Testis (tissue), 3 donors: ENCODE results near the gene TMC1. TPM values are rescaled to one million over a fixed set of nuclear protein-coding genes. Genes with fewer than 3 reads are reported as not detected.
A peak's percentile ranks its signal among the peaks of the same experiment; 100 is the strongest.

Experiments
- DNase-seq: peaks from one replicate; pipeline ENCODE4 v3.0.0-alpha.2; 2019
- H3K27ac ChIP-seq, 2 donors: fragments of 200-600 bp; sonication (generic); one replicate each; pipeline ENCODE4 v1.5.1; 2019
- H3K27me3 ChIP-seq: fragments of 200-600 bp; sonication (generic); one replicate; pipeline ENCODE4 v1.5.1; 2019
- H3K36me3 ChIP-seq: fragments of 200-600 bp; sonication (generic); one replicate; pipeline ENCODE4 v1.5.1; 2017; ENCODE audit warnings: low read depth; ENCODE audit errors: missing control alignments
- H3K4me1 ChIP-seq: fragments of 200-600 bp; sonication (generic); one replicate; pipeline ENCODE4 v1.5.1; 2019
- H3K4me3 ChIP-seq, 2 donors: fragments of 200-600 bp; sonication (generic); one replicate each; pipeline ENCODE4 v1.5.1; 2017 to 2019
- H3K9me3 ChIP-seq: fragments of 200-600 bp; sonication (generic); one replicate; pipeline ENCODE4 v1.5.1; 2017
- POLR2A ChIP-seq: fragments of 450-650 bp; IDR thresholded peaks from one replicate; pipeline ENCODE4 v1.6.1; 2017; ENCODE audit warnings: antibody characterized with exemption, mild to moderate bottlenecking, moderate library complexity
- WGBS, 2 donors: methylation state at CpG; one replicate each; pipeline ENCODE4 v1.1.5; 2018; 5-methylcytosine and 5-hydroxymethylcytosine counted together
- intact Hi-C: fragments of 100-400 bp; cut with DNase I; formaldehyde crosslinking; loops from one replicate; pipeline ENCODE4 v1.15.1; 2023; ENCODE audit warnings: low total_unique reads
- polyA plus RNA-seq: library from polyadenylated mRNA; stranded (reverse); fragments of 350-450 nt; fragmentation: Illumina TruSeq; extraction: RNeasy Lipid Tissue Mini Kit (QIAGEN cat#74804); gene quantifications from one replicate; pipeline ENCODE4 v1.2.3, GENCODE V29; 2014; ENCODE audit warnings: low read depth, low replicate concordance; ENCODE audit not compliant: insufficient read depth
- total RNA-seq, 2 donors: library from RNA; depleted of rRNA; stranded (reverse); fragments of >200 nt; gene quantifications; one replicate each; pipeline ENCODE4 v1.2.3, GENCODE V29; 2016
- TF ChIP-seq, protein P1 (sequence below), 3 experiments: fragments of 450-650 bp in 2 of 3; fragments of 200-600 bp in 1 of 3; sonication (generic) in 1 of 3; IDR thresholded peaks; one replicate each; pipeline ENCODE4 v1.5.1; 2016 to 2019; ENCODE audit warnings: antibody characterized with exemption in 3 of 3, mild to moderate bottlenecking in 2 of 3, moderate library complexity in 1 of 3

Gene TMC1
- total and polyA plus RNA-seq, 3 donors from 2014 or later: 2.0 to 5.4 (median 3.0) TPM

DNA sequence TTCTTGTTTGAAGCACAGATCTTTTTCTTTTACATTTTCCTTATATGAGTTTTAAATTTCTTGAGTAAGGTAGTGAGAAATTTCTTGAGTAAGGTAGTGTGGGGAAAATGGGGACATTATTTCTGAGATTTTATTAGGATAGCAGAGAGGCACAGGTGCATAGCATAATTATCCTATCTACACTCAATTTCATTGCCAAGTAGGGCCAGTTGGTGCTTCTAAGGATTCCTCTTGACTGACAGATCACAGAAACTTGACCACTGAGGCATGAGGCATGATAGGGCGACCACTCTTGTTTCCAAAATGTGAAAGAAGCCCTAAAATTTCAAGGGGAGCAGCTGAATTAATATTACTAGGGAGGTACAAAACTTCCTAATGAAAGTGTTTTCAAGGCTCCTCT lies 31.4 kb upstream of the TMC1 start:
- DNase-seq: no peak
- no peaks in the 10 kb centered on the region for H3K4me1 ChIP-seq
- H3K9me3 ChIP-seq: no peaks in the 10 kb centered on the region
- no peak overlapping the region for H3K27ac ChIP-seq
- WGBS, 2 donors: 92 to 100% methylated on average over 1 of the region's 1 CpG
- no peaks in the 10 kb centered on the region for H3K36me3 ChIP-seq
- TF ChIP-seq POLR2A: no peak
- TF ChIP-seq, protein P1, sequence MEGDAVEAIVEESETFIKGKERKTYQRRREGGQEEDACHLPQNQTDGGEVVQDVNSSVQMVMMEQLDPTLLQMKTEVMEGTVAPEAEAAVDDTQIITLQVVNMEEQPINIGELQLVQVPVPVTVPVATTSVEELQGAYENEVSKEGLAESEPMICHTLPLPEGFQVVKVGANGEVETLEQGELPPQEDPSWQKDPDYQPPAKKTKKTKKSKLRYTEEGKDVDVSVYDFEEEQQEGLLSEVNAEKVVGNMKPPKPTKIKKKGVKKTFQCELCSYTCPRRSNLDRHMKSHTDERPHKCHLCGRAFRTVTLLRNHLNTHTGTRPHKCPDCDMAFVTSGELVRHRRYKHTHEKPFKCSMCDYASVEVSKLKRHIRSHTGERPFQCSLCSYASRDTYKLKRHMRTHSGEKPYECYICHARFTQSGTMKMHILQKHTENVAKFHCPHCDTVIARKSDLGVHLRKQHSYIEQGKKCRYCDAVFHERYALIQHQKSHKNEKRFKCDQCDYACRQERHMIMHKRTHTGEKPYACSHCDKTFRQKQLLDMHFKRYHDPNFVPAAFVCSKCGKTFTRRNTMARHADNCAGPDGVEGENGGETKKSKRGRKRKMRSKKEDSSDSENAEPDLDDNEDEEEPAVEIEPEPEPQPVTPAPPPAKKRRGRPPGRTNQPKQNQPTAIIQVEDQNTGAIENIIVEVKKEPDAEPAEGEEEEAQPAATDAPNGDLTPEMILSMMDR (IDR thresholded peaks at IDR 0.05): no peak
- H3K27me3 ChIP-seq: no peaks in the 10 kb centered on the region
- intact Hi-C loops: no loop called here
- no peak overlapping the region for H3K4me3 ChIP-seq

GRCh38 chr9:72491242-72491641 lies 30.2 kb upstream of the TMC1 start:
- Histone ChIP-seq H3K9me3 (no peaks in the 10 kb centered on the region), H3K4me3 (no peak overlapping the region), H3K27ac (no peak overlapping the region), H3K27me3 (no peaks in the 10 kb centered on the region), H3K36me3 (no peaks in the 10 kb centered on the region), H3K4me1 (no peaks in the 10 kb centered on the region)
- intact Hi-C loops: no loop called here
- DNase-seq: no peak
- 87% methylated on average over 2 of the region's 2 CpGs for WGBS, 2 donors
- TF ChIP-seq, protein P1 (IDR thresholded peaks at IDR 0.05): no peak
- no peak for TF ChIP-seq POLR2A

GRCh38 chr9:72494051-72494450 lies 27.4 kb upstream of the TMC1 start:
- no peaks in the 10 kb centered on the region for H3K4me1 ChIP-seq
- H3K36me3 ChIP-seq: no peaks in the 10 kb centered on the region
- no peak for DNase-seq
- no peaks in the 10 kb centered on the region for H3K9me3 ChIP-seq
- H3K4me3 ChIP-seq: no peak overlapping the region
- no peak overlapping the region for H3K27ac ChIP-seq
- intact Hi-C loops: no loop called here
- H3K27me3 ChIP-seq: no peaks in the 10 kb centered on the region
- no peak for TF ChIP-seq POLR2A
- TF ChIP-seq, protein P1 (IDR thresholded peaks at IDR 0.05): no peak

- Histone ChIP-seq H3K4me1 (no peaks in the 10 kb centered on the region), H3K4me3 (no peak overlapping the region), H3K27ac (peak overlapping the region; percentile 3 to 18), H3K9me3 (no peaks in the 10 kb centered on the region), H3K36me3 (no peaks in the 10 kb centered on the region), H3K27me3 (no peaks in the 10 kb centered on the region)
- intact Hi-C loops: no loop called here
- TF ChIP-seq POLR2A: no peak
- TF ChIP-seq, protein P1 (IDR thresholded peaks at IDR 0.05): no peak
- DNase-seq: no peak
- WGBS, 2 donors: 66 to 69% methylated on average over 9 of the region's 9 CpGs
Observed at GRCh38 chr9:72497447-72498046, 23.9 kb upstream of the TMC1 start.

- Histone ChIP-seq H3K4me1 (no peaks in the 10 kb centered on the region), H3K9me3 (no peaks in the 10 kb centered on the region), H3K27me3 (no peaks in the 10 kb centered on the region), H3K27ac (no peak overlapping the region), H3K4me3 (no peak overlapping the region), H3K36me3 (no peaks in the 10 kb centered on the region)
- WGBS, 2 donors: 83 to 95% methylated on average over 3 of the region's 3 CpGs
- DNase-seq: no peak
- TF ChIP-seq POLR2A: no peak
- TF ChIP-seq, protein P1 (IDR thresholded peaks at IDR 0.05): no peak
- intact Hi-C loops: no loop called here
Observed at GRCh38 chr9:72506615-72507014, 14.8 kb upstream of the TMC1 start.
